IMR-90 (cell line): ENCODE data around the gene ITPKB. TPM values are rescaled to one million over a fixed set of nuclear protein-coding genes. Genes with fewer than 3 reads are reported as not detected.

ENCODE experiments used
- ATAC-seq: fragments of 200-7000 bp; cut with Tn5 transposase; 2 replicates; pipeline ENCODE4 v1.9.1; 2020; ENCODE audit warnings: low read depth, mild to moderate bottlenecking, moderate library complexity
- BruUV-seq: library from RNA; stranded (reverse); fragments of 400-500 nt; replicated peaks from 2 replicates; lab custom pipeline; 2021; lab: Mats Ljungman, UMichigan
- CTCF ChIA-PET: fragments of 300-600 bp; formaldehyde crosslinking; extraction: SDS; loops from one replicate; lab custom pipeline; 2021; ENCODE audit warnings: antibody characterized with exemption; lab: Yijun Ruan, JAX
- POLR2A ChIA-PET: fragments of 300-600 bp; sonication (Branson Sonifier 250); formaldehyde crosslinking; loops from one replicate; lab custom pipeline; 2022; ENCODE audit warnings: antibody characterized with exemption; ENCODE audit not compliant: unreplicated experiment; lab: Charles Lee
- DNase-seq: peaks from one replicate; pipeline ENCODE4 v3.0.0; 2013
- H2AFZ ChIP-seq: replicated peaks from 2 replicates; pipeline ENCODE3; 2013; ENCODE audit warnings: low read length, mild to moderate bottlenecking; ENCODE audit not compliant: poor library complexity
- H2AK5ac ChIP-seq: 2 replicates; pipeline ENCODE4 v1.6.1; 2013; ENCODE audit warnings: low read depth, low read length, inconsistent platforms
- H2AK9ac ChIP-seq: replicated peaks from 2 replicates; pipeline ENCODE3; 2013; ENCODE audit warnings: mild to moderate bottlenecking, low read depth, low read length, moderate library complexity; ENCODE audit not compliant: poor library complexity
- H2BK120ac ChIP-seq: 2 replicates; pipeline ENCODE4 v1.6.1; 2013; ENCODE audit warnings: low read depth, low read length, inconsistent platforms
- H2BK15ac ChIP-seq: 3 replicates; pipeline ENCODE4 v1.6.1; 2013; ENCODE audit warnings: low read depth, low read length, inconsistent platforms
- H2BK20ac ChIP-seq: 2 replicates; pipeline ENCODE4 v1.6.1; 2013; ENCODE audit warnings: low read depth, mild to moderate bottlenecking, inconsistent platforms, low read length, moderate library complexity
- H2BK5ac ChIP-seq: 2 replicates; pipeline ENCODE4 v1.6.1; 2013; ENCODE audit warnings: mild to moderate bottlenecking, low read depth, low read length, inconsistent platforms; ENCODE audit not compliant: poor library complexity, severe bottlenecking
- H3K14ac ChIP-seq: replicated peaks from 2 replicates; pipeline ENCODE4 v1.6.1; 2013; ENCODE audit warnings: low read depth, low read length, inconsistent platforms
- H3K18ac ChIP-seq: 2 replicates; pipeline ENCODE4 v1.6.1; 2013; ENCODE audit warnings: low read depth, low read length, control low read depth
- H3K23ac ChIP-seq: 2 replicates; pipeline ENCODE4 v1.6.1; 2013; ENCODE audit warnings: low read depth, low read length, inconsistent platforms
- H3K27ac ChIP-seq: 2 replicates; pipeline ENCODE4 v1.5.1; 2013; ENCODE audit warnings: mild to moderate bottlenecking, control low read depth, low read length; ENCODE audit not compliant: insufficient read depth
- H3K27me3 ChIP-seq: 2 replicates; pipeline ENCODE4 v1.6.1; 2013; ENCODE audit warnings: low read length; ENCODE audit not compliant: control insufficient read depth, insufficient read depth
- H3K36me3 ChIP-seq: 2 replicates; pipeline ENCODE4 v1.6.1; 2013; ENCODE audit warnings: low read length, mixed read lengths; ENCODE audit not compliant: control insufficient read depth, insufficient read depth
- H3K4ac ChIP-seq: 2 replicates; pipeline ENCODE4 v1.6.1; 2013; ENCODE audit warnings: low read depth, low read length, inconsistent platforms
- H3K4me1 ChIP-seq: 2 replicates; pipeline ENCODE4 v1.6.1; 2013; ENCODE audit warnings: low read length, mixed read lengths; ENCODE audit not compliant: control insufficient read depth, insufficient read depth
- H3K4me2 ChIP-seq: 2 replicates; pipeline ENCODE4 v1.6.1; 2013; ENCODE audit warnings: low read depth, mild to moderate bottlenecking, control low read depth, low read length, moderate library complexity
- H3K4me3 ChIP-seq: 2 replicates; pipeline ENCODE4 v1.5.1; 2013; ENCODE audit warnings: low read depth, mild to moderate bottlenecking, control low read depth, low read length, moderate library complexity; ENCODE audit not compliant: insufficient read depth
- H3K56ac ChIP-seq: 2 replicates; pipeline ENCODE4 v1.6.1; 2013; ENCODE audit warnings: low read length, inconsistent platforms; ENCODE audit not compliant: insufficient read depth; ENCODE audit errors: extremely low read depth
- H3K79me1 ChIP-seq, 2 experiments: 2 replicates each; pipeline ENCODE4 v1.6.1; 2013; ENCODE audit warnings: low read length in 2 of 2, inconsistent platforms in 1 of 2, low read depth in 1 of 2
- H3K9ac ChIP-seq: 2 replicates; pipeline ENCODE4 v1.6.1; 2013; ENCODE audit warnings: low read depth, low read length, control low read depth
- H3K9me1 ChIP-seq: 2 replicates; pipeline ENCODE4 v1.6.1; 2013; ENCODE audit warnings: low read length, inconsistent platforms; ENCODE audit not compliant: insufficient read depth
- H3K9me3 ChIP-seq: 2 replicates; pipeline ENCODE4 v1.6.1; 2013; ENCODE audit warnings: low read length; ENCODE audit not compliant: control insufficient read depth, insufficient read depth
- H4K20me1 ChIP-seq: 2 replicates; pipeline ENCODE4 v1.6.1; 2013; ENCODE audit warnings: low read length, inconsistent platforms; ENCODE audit not compliant: insufficient read depth
- H4K5ac ChIP-seq: 2 replicates; pipeline ENCODE4 v1.6.1; 2013; ENCODE audit warnings: mild to moderate bottlenecking, low read depth, low read length, control low read depth
- H4K8ac ChIP-seq, 2 experiments: 2 replicates each; pipeline ENCODE4 v1.6.1; 2013; ENCODE audit warnings: low read depth in 2 of 2, low read length in 2 of 2, control low read depth in 1 of 2, inconsistent platforms in 1 of 2
- H4K91ac ChIP-seq: 2 replicates; pipeline ENCODE4 v1.6.1; 2013; ENCODE audit warnings: low read depth, low read length, inconsistent platforms; ENCODE audit not compliant: insufficient read depth
- BHLHE40 ChIP-seq: fragments of 150-350 bp; IDR thresholded peaks from 2 replicates; pipeline ENCODE4 v1.6.1; 2016; ENCODE audit warnings: mild to moderate bottlenecking, low read depth, low read length
- CEBPB ChIP-seq: IDR thresholded peaks from 2 replicates; pipeline ENCODE4 v1.6.1; 2012; ENCODE audit warnings: low read depth, low read length, improper control_type of control experiment
- CHD1 ChIP-seq: IDR thresholded peaks from 2 replicates; pipeline ENCODE4 v1.6.1; 2012; ENCODE audit warnings: low read depth, low read length, improper control_type of control experiment
- CTCF ChIP-seq: conservative IDR thresholded peaks from 2 replicates; pipeline ENCODE4 v1.5.1; 2012; ENCODE audit warnings: mild to moderate bottlenecking, low read depth, low read length, improper control_type of control experiment
- ELK1 ChIP-seq: fragments of 150-350 bp; IDR thresholded peaks from 2 replicates; pipeline ENCODE4 v1.6.1; 2016; ENCODE audit warnings: low read depth, mild to moderate bottlenecking, low read length, moderate library complexity, borderline replicate concordance
- FOS ChIP-seq: fragments of 150-350 bp; IDR thresholded peaks from 2 replicates; pipeline ENCODE4 v1.6.1; 2016; ENCODE audit warnings: low read depth, low read length
- MAFK ChIP-seq: IDR thresholded peaks from 2 replicates; pipeline ENCODE4 v1.6.1; 2012; ENCODE audit warnings: low read depth, low read length, improper control_type of control experiment
- MAZ ChIP-seq: IDR thresholded peaks from 2 replicates; pipeline ENCODE4 v1.6.1; 2012; ENCODE audit warnings: low read depth, mild to moderate bottlenecking, low read length, improper control_type of control experiment, moderate library complexity, borderline replicate concordance
- MXI1 ChIP-seq: IDR thresholded peaks from 2 replicates; pipeline ENCODE4 v1.6.1; 2012; ENCODE audit warnings: low read depth, mild to moderate bottlenecking, low read length, moderate library complexity, borderline replicate concordance
- NFE2L2 ChIP-seq: fragments of 150-350 bp; IDR thresholded peaks from 2 replicates; pipeline ENCODE4 v1.6.1; 2016; ENCODE audit warnings: low read depth, mild to moderate bottlenecking, low read length
- POLR2A ChIP-seq: IDR thresholded peaks from 2 replicates; pipeline ENCODE4 v1.6.1; 2012; ENCODE audit warnings: mild to moderate bottlenecking, low read depth, low read length
- RAD21 ChIP-seq: IDR thresholded peaks from 2 replicates; pipeline ENCODE4 v1.6.1; 2012; ENCODE audit warnings: low read length, improper control_type of control experiment
- RCOR1 ChIP-seq: IDR thresholded peaks from 2 replicates; pipeline ENCODE4 v1.6.1; 2012; ENCODE audit warnings: mild to moderate bottlenecking, low read length, improper control_type of control experiment; ENCODE audit not compliant: insufficient replicate concordance
- RFX5 ChIP-seq: IDR thresholded peaks from 2 replicates; pipeline ENCODE4 v1.8.0; 2012; ENCODE audit warnings: low read depth, mild to moderate bottlenecking, low read length, moderate library complexity
- SMC3 ChIP-seq: fragments of 150-350 bp; IDR thresholded peaks from 2 replicates; pipeline ENCODE4 v1.6.1; 2016; ENCODE audit warnings: low read depth, mild to moderate bottlenecking, antibody characterized with exemption, low read length, moderate library complexity
- USF2 ChIP-seq: fragments of 150-350 bp; IDR thresholded peaks from 2 replicates; pipeline ENCODE4 v1.6.1; 2017; ENCODE audit warnings: mild to moderate bottlenecking, antibody characterized with exemption, low read length, low read depth
- WGBS, 2 experiments: methylation state at CpG; one replicate each; pipeline versions ENCODE4 v1.1.5 to v1.1.7; 2013; ENCODE audit warnings: missing lambda C conversion rate in 2 of 2; ENCODE audit not compliant: insufficient read length in 1 of 2; ENCODE audit errors: extremely low coverage in 2 of 2; 5-methylcytosine and 5-hydroxymethylcytosine counted together
- dilution Hi-C: fragments of 300-500 bp; cut with HindIII; formaldehyde crosslinking; loops from one replicate; pipeline ENCODE4 v1.14.3; 2018; ENCODE audit warnings: low sequenced_read_pairs; ENCODE audit not compliant: unreplicated experiment
- in situ Hi-C: fragments of 300-500 bp; cut with MboI; formaldehyde crosslinking; loops from 3 replicates; pipeline ENCODE4 v1.14.3; 2019; ENCODE audit warnings: low sequenced_read_pairs, inconsistent platforms, mixed read lengths
- intact Hi-C: fragments of 100-400 bp; cut with micrococcal nuclease; formaldehyde crosslinking; loops from 2 replicates; pipeline ENCODE4 v1.10.0; 2022
- polyA plus RNA-seq, 3 experiments: library from polyadenylated mRNA; depleted of rRNA; stranded (reverse); fragments of >200 nt; gene quantifications; 2 replicates each; pipeline ENCODE4 v1.2.3, GENCODE V29; 2012; ENCODE audit warnings: low replicate concordance in 1 of 3
- total RNA-seq: library from RNA; depleted of rRNA; stranded (reverse); fragments of >200 nt; gene quantifications from 2 replicates; pipeline ENCODE4 v1.2.3, GENCODE V29; 2012

The ITPKB gene
- total and polyA plus RNA-seq, 2 of the 4 experiments (the other 2 are of a cell fraction): 0.72 to 1.4 TPM

GRCh38 chr1:226676381-226676780, 62.7 kb downstream of the ITPKB start:
- Histone ChIP-seq H3K23ac (no peak overlapping the region), H2AK9ac (no peak overlapping the region), H2BK120ac (no peak overlapping the region), H3K4me1 (peaks cover 16% of the 10 kb centered on the region), H4K8ac (no peak overlapping the region), H3K56ac (no peak overlapping the region), H3K27me3 (no peaks in the 10 kb centered on the region), H3K18ac (no peak overlapping the region), H3K4me3 (no peak overlapping the region), H2BK20ac (no peak overlapping the region), H3K14ac (no peak overlapping the region), H2BK15ac (no peak overlapping the region), H3K79me1 (0 out of 4 replicates have a peak, but pooled peaks cover 0 to 3% of the 10 kb centered on the region in 2 experiments), H3K27ac (no peak overlapping the region), H4K5ac (no peak overlapping the region), H4K20me1 (no peaks in the 10 kb centered on the region), H2AFZ (no peak overlapping the region), H2AK5ac (no peak overlapping the region), H4K91ac (no peak overlapping the region), H2BK5ac (no peak overlapping the region), H3K9ac (no peak overlapping the region), H3K9me1 (peaks cover 8% of the 10 kb centered on the region; the same call in 1 of the 2 replicates), H3K4me2 (no peak overlapping the region), H3K9me3 (no peaks in the 10 kb centered on the region), H3K36me3 (no peaks in the 10 kb centered on the region), H3K4ac (no peak overlapping the region)
- ATAC-seq (no peak), DNase-seq (no peak)
- dilution Hi-C loops: no loop called here
- intact Hi-C loops: no loop called here
- no TSS peak for BruUV-seq
- ChIA-PET POLR2A (no interaction called here), CTCF (no interaction called here)
- TF ChIP-seq MAZ (no peak), RAD21 (no peak), NFE2L2 (no peak), CTCF (no peak), CEBPB (no peak), RCOR1 (no peak), RFX5 (no peak), FOS (no peak), MXI1 (no peak), POLR2A (no peak), ELK1 (no peak), USF2 (no peak), SMC3 (no peak), BHLHE40 (no peak), MAFK (no peak), CHD1 (no peak)
- in situ Hi-C loops: no loop called here
- WGBS, 2 experiments: no CpG with 5 or more reads among the region's 5 CpGs
